SK-N-SH (cell line): ENCODE data around the gene REX1BD. TPM values are rescaled to one million over a fixed set of nuclear protein-coding genes. Genes with fewer than 3 reads are reported as not detected.
A peak's percentile ranks its signal among the peaks of the same experiment; 100 is the strongest.

ENCODE experiments used
- CTCF ChIA-PET: fragments of 300-600, 350-600 bp; formaldehyde crosslinking; extraction: SDS; loops from one replicate; lab custom pipeline; 2021; lab: Yijun Ruan, JAX
- POLR2A ChIA-PET: fragments of 350-600 bp; sonication (Branson Sonifier 250); formaldehyde crosslinking; extraction: SDS; loops from one replicate; lab custom pipeline; 2020; ENCODE audit warnings: antibody characterized with exemption, inconsistent platforms; lab: Yijun Ruan, JAX
- DNase-seq: peaks from one replicate; pipeline ENCODE4 v3.0.0; 2012
- H2AFZ ChIP-seq: fragments of 200-600 bp; sonication (generic); 2 replicates; pipeline ENCODE4 v1.8.1; 2016; ENCODE audit warnings: antibody characterized with exemption, mild to moderate bottlenecking, low read depth
- H3F3A ChIP-seq: fragments of 200-600 bp; sonication (generic); replicated peaks from 2 replicates; pipeline ENCODE3; 2016; ENCODE audit warnings: antibody characterized with exemption, mild to moderate bottlenecking; ENCODE audit not compliant: insufficient read depth
- H3K27ac ChIP-seq, 2 experiments: fragments of 200-500 bp in 1 of 2; fragments of 200-600 bp in 1 of 2; sonication (Bioruptor generic) in 1 of 2; sonication (generic), shearing (Covaris generic) in 1 of 2; 2 replicates each; pipeline versions ENCODE4 v1.5.1 to v1.6.1; 2014 to 2016; ENCODE audit warnings: low read depth in 2 of 2, inconsistent platforms in 1 of 2, low read length in 1 of 2, mild to moderate bottlenecking in 1 of 2, mixed read lengths in 1 of 2
- H3K27me3 ChIP-seq: fragments of 200-600 bp; sonication (generic), shearing (Covaris generic); 2 replicates; pipeline ENCODE4 v1.6.1; 2016; ENCODE audit warnings: mixed run types; ENCODE audit not compliant: insufficient read depth
- H3K36me3 ChIP-seq, 2 experiments: fragments of 200-500 bp in 1 of 2; fragments of 200-600 bp in 1 of 2; sonication (Bioruptor generic) in 1 of 2; sonication (generic) in 1 of 2; replicated peaks in 1 of 2; 2 replicates each; pipeline versions ENCODE3 to v1.5.1; 2014 to 2016; ENCODE audit warnings: low read length in 1 of 2, mild to moderate bottlenecking in 1 of 2; ENCODE audit not compliant: insufficient read depth in 2 of 2, control insufficient read depth in 1 of 2
- H3K4me1 ChIP-seq, 2 experiments: fragments of 200-500 bp in 1 of 2; fragments of 200-600 bp in 1 of 2; sonication (Bioruptor generic) in 1 of 2; sonication (generic), shearing (Covaris generic) in 1 of 2; 2 replicates each; pipeline versions ENCODE4 v1.5.1 to v1.6.1; 2014 to 2016; ENCODE audit warnings: low read depth in 1 of 2, low read length in 1 of 2, mixed run types in 1 of 2; ENCODE audit not compliant: insufficient read depth in 2 of 2, control insufficient read depth in 1 of 2
- H3K4me2 ChIP-seq: fragments of 200-600 bp; sonication (generic), shearing (Covaris generic); 2 replicates; pipeline ENCODE4 v1.6.1; 2017; ENCODE audit warnings: mixed run types
- H3K4me3 ChIP-seq, 2 experiments: fragments of 200-500 bp in 1 of 2; fragments of 200-600 bp in 1 of 2; sonication (Bioruptor generic) in 1 of 2; sonication (generic), shearing (Covaris generic) in 1 of 2; 2 replicates each; pipeline versions ENCODE4 v1.5.1 to v1.8.1; 2014 to 2016; ENCODE audit warnings: low read depth in 2 of 2, inconsistent platforms in 1 of 2, low read length in 1 of 2, mild to moderate bottlenecking in 1 of 2, mixed read lengths in 1 of 2, moderate library complexity in 1 of 2
- H3K79me2 ChIP-seq: fragments of 200-600 bp; sonication (generic); 2 replicates; pipeline ENCODE4 v1.8.1; 2017; ENCODE audit warnings: mild to moderate bottlenecking; ENCODE audit not compliant: insufficient read depth
- H3K9ac ChIP-seq: fragments of 200-600 bp; sonication (generic); 2 replicates; pipeline ENCODE4 v1.6.1; 2017; ENCODE audit warnings: mixed run types
- H3K9me2 ChIP-seq: fragments of 200-600 bp; sonication (generic); 2 replicates; pipeline ENCODE4 v1.6.1; 2017; ENCODE audit warnings: mixed run types
- H3K9me3 ChIP-seq: fragments of 200-600 bp; sonication (generic); 2 replicates; pipeline ENCODE4 v1.6.1; 2017; ENCODE audit warnings: mixed run types, mild to moderate bottlenecking, moderate library complexity
- H4K20me1 ChIP-seq: fragments of 200-600 bp; sonication (generic); 2 replicates; pipeline ENCODE4 v1.6.1; 2017; ENCODE audit warnings: mild to moderate bottlenecking, mixed run types; ENCODE audit not compliant: insufficient read depth
- EZH2phosphoT487 ChIP-seq: fragments of 200-600 bp; sonication (generic); IDR thresholded peaks from 2 replicates; pipeline ENCODE4 v1.6.1; 2017; ENCODE audit warnings: low read depth, mixed run types, mild to moderate bottlenecking, antibody characterized with exemption, moderate library complexity, borderline replicate concordance
- FOSL2 ChIP-seq: IDR thresholded peaks from 2 replicates; pipeline ENCODE4 v1.4.0; 2012; ENCODE audit warnings: low read depth, mild to moderate bottlenecking, moderate library complexity, borderline replicate concordance
- FOXM1 ChIP-seq: IDR thresholded peaks from 2 replicates; pipeline ENCODE4 v1.4.0; 2012; ENCODE audit warnings: low read depth, mild to moderate bottlenecking
- GABPA ChIP-seq: IDR thresholded peaks from 2 replicates; pipeline ENCODE4 v1.4.0; 2012; ENCODE audit warnings: low read depth, mild to moderate bottlenecking
- GATA2 ChIP-seq: sonication (generic); formaldehyde crosslinking; IDR thresholded peaks from 2 replicates; pipeline ENCODE4 v1.5.0; 2020; ENCODE audit warnings: mild to moderate bottlenecking, missing genetic modification reagents
- MXI1 ChIP-seq: IDR thresholded peaks from 2 replicates; pipeline ENCODE4 v1.6.1; 2012; ENCODE audit warnings: mild to moderate bottlenecking, low read depth, low read length, improper control_type of control experiment
- POLR2AphosphoS5 ChIP-seq: IDR thresholded peaks from 2 replicates; pipeline ENCODE4 v1.6.1; 2012; ENCODE audit warnings: low read depth, low read length
- RCOR1 ChIP-seq: fragments of 150-350 bp; IDR thresholded peaks from 2 replicates; pipeline ENCODE4 v1.6.1; 2017; ENCODE audit warnings: antibody characterized with exemption, low read length
- RFX5 ChIP-seq: IDR thresholded peaks from 2 replicates; pipeline ENCODE4 v1.6.1; 2012; ENCODE audit warnings: mild to moderate bottlenecking, improper control_type of control experiment, low read length
- RXRA ChIP-seq: IDR thresholded peaks from 2 replicates; pipeline ENCODE4 v1.4.0; 2012; ENCODE audit warnings: low read depth, mild to moderate bottlenecking, borderline replicate concordance
- SIN3A ChIP-seq: IDR thresholded peaks from 2 replicates; pipeline ENCODE4 v1.6.1; 2012; ENCODE audit warnings: low read depth, mild to moderate bottlenecking, low read length, moderate library complexity, borderline replicate concordance
- TCF12 ChIP-seq: IDR thresholded peaks from 2 replicates; pipeline ENCODE4 v1.4.0; 2012
- TEAD4 ChIP-seq: IDR thresholded peaks from 2 replicates; pipeline ENCODE4 v1.4.0; 2012; ENCODE audit warnings: mild to moderate bottlenecking, borderline replicate concordance; ENCODE audit not compliant: insufficient read depth
- WGBS: methylation state at CpG from one replicate; pipeline ENCODE4 v1.1.6; 2017; ENCODE audit warnings: low lambda C conversion rate; 5-methylcytosine and 5-hydroxymethylcytosine counted together
- polyA plus RNA-seq, 3 experiments: library from polyadenylated mRNA; depleted of rRNA; stranded (reverse); fragments of >200 nt; gene quantifications; 2 replicates each; pipeline ENCODE4 v1.2.3, GENCODE V29; 2012
- TF ChIP-seq, protein P1 (sequence below): fragments of 150-350 bp; IDR thresholded peaks from 2 replicates; pipeline ENCODE4 v1.6.1; 2016; ENCODE audit warnings: mild to moderate bottlenecking, low read depth, low read length
- TF ChIP-seq, protein P2 (sequence below): IDR thresholded peaks from 2 replicates; pipeline ENCODE4 v1.6.1; 2012; ENCODE audit warnings: mild to moderate bottlenecking, low read depth, low read length, moderate library complexity
- TF ChIP-seq, protein P3 (sequence below): fragments of 150-350 bp; IDR thresholded peaks from 2 replicates; pipeline ENCODE4 v1.6.1; 2017; ENCODE audit warnings: antibody characterized with exemption, low read length, low read depth, borderline replicate concordance
- TF ChIP-seq, protein P4 (sequence below): IDR thresholded peaks from 2 replicates; pipeline ENCODE4; 2012
- TF ChIP-seq, protein P5 (sequence below): IDR thresholded peaks from 2 replicates; pipeline ENCODE4 v1.4.0; 2012; ENCODE audit warnings: low read depth

The REX1BD gene
- polyA plus RNA-seq, 1 of the 3 experiments (the other 2 are of a cell fraction): 159 TPM

DNA sequence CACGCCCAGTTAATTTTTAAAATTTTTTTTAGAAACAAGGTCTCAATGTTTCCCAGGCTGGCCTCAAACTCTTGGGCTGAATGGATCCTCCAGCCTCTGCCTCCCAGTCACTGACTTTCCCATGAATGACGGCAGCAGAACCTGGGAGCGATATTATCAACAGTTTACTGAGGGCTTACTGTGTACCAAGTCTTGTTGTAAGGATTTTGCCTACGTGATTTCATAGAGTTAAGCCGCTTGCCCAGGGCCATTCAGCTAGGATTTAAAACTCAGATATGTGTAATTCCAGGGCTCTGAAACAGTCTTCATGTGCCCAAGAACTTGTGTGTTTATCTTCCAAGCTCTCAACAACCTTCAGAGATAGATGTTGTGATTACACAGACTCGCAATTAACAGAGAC is 37.0 kb upstream of the REX1BD start:
- Histone ChIP-seq H3K9ac (no peak overlapping the region), H3K4me2 (no peak overlapping the region), H3K27ac (no peak overlapping the region), H3K27me3 (no peaks in the 10 kb centered on the region), H4K20me1 (no peaks in the 10 kb centered on the region), H3K79me2 (no peaks in the 10 kb centered on the region), H3K9me2 (no peaks in the 10 kb centered on the region), H3K9me3 (no peaks in the 10 kb centered on the region), H3K4me1 (no peaks in the 10 kb centered on the region), H2AFZ (peak overlapping the region; percentile 35; the same call in 1 of the 2 replicates), H3K4me3 (no peak overlapping the region)
- ChIA-PET POLR2A (no interaction called here), CTCF (interaction anchor here (0.7 to 1.0 kb wide), 2 partner anchors 32 to 83 kb away, joined by 3 read pairs; no protein-coding TSS in a partner anchor)
- 67% methylated on average over 6 of the region's 6 CpGs for WGBS
- TF ChIP-seq RFX5: no peak
- no peak for TF ChIP-seq RXRA
- TF ChIP-seq, all 33 proteins: peak for 0
- no peak for DNase-seq
- peaks cover 3% of the 10 kb centered on the region for H3F3A ChIP-seq
- no peaks in the 10 kb centered on the region for H3K36me3 ChIP-seq

DNA sequence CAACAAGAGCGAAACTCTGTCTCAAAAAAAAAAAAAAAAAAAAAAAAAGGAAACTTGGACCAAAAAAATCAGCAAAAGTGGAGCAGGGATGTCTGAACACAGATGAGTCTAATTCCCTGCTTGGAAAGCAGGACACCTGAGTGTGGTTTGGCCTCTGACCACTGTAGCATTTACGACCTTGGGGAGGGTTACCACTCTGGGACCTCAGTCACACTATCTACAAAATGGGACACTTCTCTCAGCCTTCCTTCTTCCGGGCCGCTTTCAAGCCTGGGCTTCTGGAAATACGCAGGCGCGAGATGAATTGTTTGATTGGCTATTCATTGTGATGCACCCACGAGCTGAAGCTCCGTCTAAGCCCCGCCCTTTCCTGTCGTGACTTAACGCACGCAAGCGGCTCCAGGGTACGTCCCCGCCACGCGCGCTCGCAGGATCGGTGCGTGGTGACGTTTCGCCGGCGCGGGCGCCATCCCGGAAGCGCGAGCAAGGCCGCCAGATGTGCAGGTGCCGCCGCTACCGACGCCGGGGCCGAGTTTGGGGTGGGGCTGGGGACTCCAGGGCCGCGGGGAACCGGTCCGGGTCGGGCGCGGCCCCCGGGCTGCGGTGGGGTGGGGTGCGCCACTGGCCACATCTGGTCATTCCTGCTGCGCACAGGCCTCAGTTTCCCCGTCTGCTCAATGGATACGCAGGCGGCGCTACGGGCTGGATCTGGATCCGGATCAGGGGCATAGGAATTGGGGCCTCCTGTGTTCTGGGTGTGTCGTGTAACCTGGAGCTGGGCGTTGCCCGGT is 31.0 kb upstream of the REX1BD start, which contains the start of gene KXD1:
Gene KXD1 (plus strand): TSS at position 460 of the 791 bp plus-strand sequence. CDS start 4,187 bp downstream, outside the sequence.
- POLR2A ChIA-PET: interaction anchor here (0.6 to 2.5 kb wide), 4 partner anchors 13 to 37 kb away, joined by 3 to 14 read pairs (median 3); partner anchors contain the start of gene UBA52
- H3K4me1 ChIP-seq: peaks cover 0 to 5% of the 10 kb centered on the region in 2 experiments; a peak in 1 of 4 replicates
- peak within 1 kb of the TSS; percentile 75 for H3K9ac ChIP-seq
- H3F3A ChIP-seq: peaks cover 3% of the 10 kb centered on the region
- peaks cover 48% of the 10 kb centered on the region for H3K79me2 ChIP-seq
- H4K20me1 ChIP-seq: no peaks in the 10 kb centered on the region
- CTCF ChIA-PET: interaction anchor here (0.8 to 2.5 kb wide), 9 partner anchors 14 to 290 kb away, joined by 4 to 8 read pairs (median 5); partner anchors contain the start of genes REX1BD and UBA52
- H3K4me2 ChIP-seq: peak within 1 kb of the TSS; percentile 90
- H3K4me3 ChIP-seq: peak within 1 kb of the TSS; percentile 78 to 85
- peak within 1 kb of the TSS; percentile 85 for H2AFZ ChIP-seq
- H3K27ac ChIP-seq: peak within 1 kb of the TSS; percentile 46 to 60
- H3K27me3 ChIP-seq: no peaks in the 10 kb centered on the region
- DNase-seq: peak; percentile 97
- H3K9me3 ChIP-seq: no peaks in the 10 kb centered on the region
- H3K36me3 ChIP-seq: peaks cover 4 to 5% of the 10 kb centered on the region in 2 experiments
- H3K9me2 ChIP-seq: no peaks in the 10 kb centered on the region
- under 1% methylated on average over 50 of the region's 58 CpGs for WGBS
- no peak for TF ChIP-seq TEAD4
- TF ChIP-seq FOSL2: no peak
- TF ChIP-seq GABPA: peak; percentile 66
- TF ChIP-seq SIN3A: peak; percentile 81; the same call in 1 of the 2 replicates
- TF ChIP-seq MXI1: peak; percentile 92
- TF ChIP-seq EZH2phosphoT487: no peak
- TF ChIP-seq RCOR1: no peak; the same call in 1 of the 2 replicates
- TF ChIP-seq GATA2 (CRISPR knock-in tag): no peak
- TF ChIP-seq, protein P1, sequence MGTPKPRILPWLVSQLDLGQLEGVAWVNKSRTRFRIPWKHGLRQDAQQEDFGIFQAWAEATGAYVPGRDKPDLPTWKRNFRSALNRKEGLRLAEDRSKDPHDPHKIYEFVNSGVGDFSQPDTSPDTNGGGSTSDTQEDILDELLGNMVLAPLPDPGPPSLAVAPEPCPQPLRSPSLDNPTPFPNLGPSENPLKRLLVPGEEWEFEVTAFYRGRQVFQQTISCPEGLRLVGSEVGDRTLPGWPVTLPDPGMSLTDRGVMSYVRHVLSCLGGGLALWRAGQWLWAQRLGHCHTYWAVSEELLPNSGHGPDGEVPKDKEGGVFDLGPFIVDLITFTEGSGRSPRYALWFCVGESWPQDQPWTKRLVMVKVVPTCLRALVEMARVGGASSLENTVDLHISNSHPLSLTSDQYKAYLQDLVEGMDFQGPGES: no peak
- TF ChIP-seq, protein P2, sequence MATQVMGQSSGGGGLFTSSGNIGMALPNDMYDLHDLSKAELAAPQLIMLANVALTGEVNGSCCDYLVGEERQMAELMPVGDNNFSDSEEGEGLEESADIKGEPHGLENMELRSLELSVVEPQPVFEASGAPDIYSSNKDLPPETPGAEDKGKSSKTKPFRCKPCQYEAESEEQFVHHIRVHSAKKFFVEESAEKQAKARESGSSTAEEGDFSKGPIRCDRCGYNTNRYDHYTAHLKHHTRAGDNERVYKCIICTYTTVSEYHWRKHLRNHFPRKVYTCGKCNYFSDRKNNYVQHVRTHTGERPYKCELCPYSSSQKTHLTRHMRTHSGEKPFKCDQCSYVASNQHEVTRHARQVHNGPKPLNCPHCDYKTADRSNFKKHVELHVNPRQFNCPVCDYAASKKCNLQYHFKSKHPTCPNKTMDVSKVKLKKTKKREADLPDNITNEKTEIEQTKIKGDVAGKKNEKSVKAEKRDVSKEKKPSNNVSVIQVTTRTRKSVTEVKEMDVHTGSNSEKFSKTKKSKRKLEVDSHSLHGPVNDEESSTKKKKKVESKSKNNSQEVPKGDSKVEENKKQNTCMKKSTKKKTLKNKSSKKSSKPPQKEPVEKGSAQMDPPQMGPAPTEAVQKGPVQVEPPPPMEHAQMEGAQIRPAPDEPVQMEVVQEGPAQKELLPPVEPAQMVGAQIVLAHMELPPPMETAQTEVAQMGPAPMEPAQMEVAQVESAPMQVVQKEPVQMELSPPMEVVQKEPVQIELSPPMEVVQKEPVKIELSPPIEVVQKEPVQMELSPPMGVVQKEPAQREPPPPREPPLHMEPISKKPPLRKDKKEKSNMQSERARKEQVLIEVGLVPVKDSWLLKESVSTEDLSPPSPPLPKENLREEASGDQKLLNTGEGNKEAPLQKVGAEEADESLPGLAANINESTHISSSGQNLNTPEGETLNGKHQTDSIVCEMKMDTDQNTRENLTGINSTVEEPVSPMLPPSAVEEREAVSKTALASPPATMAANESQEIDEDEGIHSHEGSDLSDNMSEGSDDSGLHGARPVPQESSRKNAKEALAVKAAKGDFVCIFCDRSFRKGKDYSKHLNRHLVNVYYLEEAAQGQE: no peak
- TF ChIP-seq, protein P3, sequence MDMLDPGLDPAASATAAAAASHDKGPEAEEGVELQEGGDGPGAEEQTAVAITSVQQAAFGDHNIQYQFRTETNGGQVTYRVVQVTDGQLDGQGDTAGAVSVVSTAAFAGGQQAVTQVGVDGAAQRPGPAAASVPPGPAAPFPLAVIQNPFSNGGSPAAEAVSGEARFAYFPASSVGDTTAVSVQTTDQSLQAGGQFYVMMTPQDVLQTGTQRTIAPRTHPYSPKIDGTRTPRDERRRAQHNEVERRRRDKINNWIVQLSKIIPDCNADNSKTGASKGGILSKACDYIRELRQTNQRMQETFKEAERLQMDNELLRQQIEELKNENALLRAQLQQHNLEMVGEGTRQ: no peak
- no peak for TF ChIP-seq TCF12
- no peak for TF ChIP-seq FOXM1
- TF ChIP-seq POLR2AphosphoS5: peak; percentile 80
- TF ChIP-seq, protein P4, sequence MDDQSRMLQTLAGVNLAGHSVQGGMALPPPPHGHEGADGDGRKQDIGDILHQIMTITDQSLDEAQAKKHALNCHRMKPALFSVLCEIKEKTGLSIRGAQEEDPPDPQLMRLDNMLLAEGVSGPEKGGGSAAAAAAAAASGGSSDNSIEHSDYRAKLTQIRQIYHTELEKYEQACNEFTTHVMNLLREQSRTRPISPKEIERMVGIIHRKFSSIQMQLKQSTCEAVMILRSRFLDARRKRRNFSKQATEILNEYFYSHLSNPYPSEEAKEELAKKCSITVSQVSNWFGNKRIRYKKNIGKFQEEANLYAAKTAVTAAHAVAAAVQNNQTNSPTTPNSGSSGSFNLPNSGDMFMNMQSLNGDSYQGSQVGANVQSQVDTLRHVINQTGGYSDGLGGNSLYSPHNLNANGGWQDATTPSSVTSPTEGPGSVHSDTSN: peak; percentile 10; the same call in 1 of the 2 replicates
- peak; percentile 68; the same call in 1 of the 2 replicates for TF ChIP-seq RFX5
- TF ChIP-seq, protein P5, sequence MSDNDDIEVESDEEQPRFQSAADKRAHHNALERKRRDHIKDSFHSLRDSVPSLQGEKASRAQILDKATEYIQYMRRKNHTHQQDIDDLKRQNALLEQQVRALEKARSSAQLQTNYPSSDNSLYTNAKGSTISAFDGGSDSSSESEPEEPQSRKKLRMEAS: peak; percentile 87
